ENCODE measurements around the gene WDTC1. TPM values are rescaled to one million over a fixed set of nuclear protein-coding genes. Genes with fewer than 3 reads are reported as not detected.

WDTC1 gene
- total and polyA plus RNA-seq, 2 of the 8 experiments (the other 6 are each of a cell fraction or from before 2014, with no cell fraction given) = 7.5 to 18.7 TPM

GRCh38 chr1:27356619-27357280, 122.3 kb downstream of the WDTC1 start (continued):
- TF ChIP-seq BACH1 (IDR thresholded peaks at IDR 0.05; ENCODE audit: low read length) (no peak), SIN3A (conservative IDR thresholded peaks at IDR 0.05 in 1 of 2, IDR thresholded peaks at IDR 0.05 in 1 of 2; ENCODE audit: low read depth in 1 of 2, low read length in 2 of 2) (no peak), GTF2F1 (IDR thresholded peaks at IDR 0.05; ENCODE audit: borderline replicate concordance, low read depth, low read length) (no peak), CEBPB (IDR thresholded peaks at IDR 0.05; ENCODE audit: low read depth, low read length) (no peak), CREB1 (IDR thresholded peaks at IDR 0.05) (no peak)
